ENCODE measurements around the gene SH3PXD2B. TPM values are rescaled to one million over a fixed set of nuclear protein-coding genes. Genes with fewer than 3 reads are reported as not detected.

SH3PXD2B gene
- polyA plus RNA-seq, 1 donor = 27.8 TPM

Other genes starting within 250 kb of the SH3PXD2B start
- 49.8 TPM for gene UBTD2, start 170.8 kb downstream of the SH3PXD2B start, polyA plus RNA-seq (ENCODE audit: insufficient read length)
- gene NEURL1B, start 186.7 kb upstream of the SH3PXD2B start, polyA plus RNA-seq (ENCODE audit: insufficient read length) = 34.7 TPM